ENCODE data around the gene IRS2. TPM values are rescaled to one million over a fixed set of nuclear protein-coding genes. Genes with fewer than 3 reads are reported as not detected.

IRS2 gene
- total and polyA plus RNA-seq, 2 of the 8 experiments (the other 6 are each of a cell fraction or from before 2014, with no cell fraction given), result 2.6 to 17.0 TPM

DNA sequence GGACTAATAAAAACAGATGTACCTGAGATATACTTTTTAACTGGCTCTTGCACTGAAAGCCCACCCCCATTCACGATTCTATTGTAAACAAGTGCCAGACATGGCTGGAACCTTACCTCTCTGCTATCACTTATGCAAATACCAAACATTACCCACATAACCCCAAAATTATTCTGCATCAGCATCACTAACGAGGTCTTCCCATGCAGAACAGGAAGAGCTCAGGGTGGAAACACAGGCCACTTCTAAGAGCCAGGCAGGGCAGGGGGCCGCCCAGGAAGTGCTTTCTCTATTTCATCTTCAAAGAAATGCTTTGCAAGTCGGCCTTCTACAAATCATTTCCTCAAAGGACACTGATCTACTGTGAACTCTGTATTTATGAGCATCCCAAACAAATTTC, 7.3 kb downstream of the IRS2 start (continued):
- TF ChIP-seq EP300 (IDR thresholded peaks at IDR 0.05; ENCODE audit: borderline replicate concordance in 1 of 2, low read depth in 2 of 2, low read length in 2 of 2), result no peak
- no peak for TF ChIP-seq TEAD4 (IDR thresholded peaks at IDR 0.05; ENCODE audit: low read depth, low read length)
- no peak for TF ChIP-seq TBP (IDR thresholded peaks at IDR 0.05; ENCODE audit: low read depth, low read length)
- TF ChIP-seq RAD21 (IDR thresholded peaks at IDR 0.05 in 1 of 2, conservative IDR thresholded peaks at IDR 0.05 in 1 of 2; ENCODE audit: low read depth in 2 of 2, low read length in 2 of 2), result no peak
- TF ChIP-seq PHF8 (conservative IDR thresholded peaks at IDR 0.05; ENCODE audit: low read depth, low read length), result no peak

All from H1 (cell line).